ENCODE measurements around the gene FAM240A. TPM values are rescaled to one million over a fixed set of nuclear protein-coding genes. Genes with fewer than 3 reads are reported as not detected.

Gene FAM240A
- total RNA-seq, 1 donor from 2014 or later: not detected

GRCh38 chr3:46673151-46674030 is 61.1 kb downstream of the FAM240A start:
- DNase-seq (ENCODE audit: low read depth in 2 of 2): no peak

- no peak for DNase-seq (ENCODE audit: low read depth in 2 of 2)
These were observed 61.9 kb downstream of the FAM240A start for GRCh38 chr3:46674031-46674845.

GRCh38 chr3:46675426-46675825 is 63.1 kb downstream of the FAM240A start:
- DNase-seq (ENCODE audit: low read depth in 2 of 2): no peak

Other genes starting within 250 kb of the FAM240A start
- not detected in 2 replicates for gene CCR5, start 241.6 kb upstream of the FAM240A start, total RNA-seq
- 0.40 and 2.6 TPM in 2 replicates for gene CCRL2, start 205.3 kb upstream of the FAM240A start, total RNA-seq
- gene LTF, start 147.6 kb upstream of the FAM240A start, total RNA-seq: under 0.01 and 0.22 TPM in 2 replicates
- gene RTP3, start 114.5 kb upstream of the FAM240A start, total RNA-seq: not detected in 2 replicates
- gene LRRC2, start 46.2 kb upstream of the FAM240A start, total RNA-seq: under 0.01 TPM in 2 replicates
- gene ALS2CL, start 81.2 kb downstream of the FAM240A start, total RNA-seq: 3.7 and 5.8 TPM in 2 replicates
- gene TMIE, start 88.9 kb downstream of the FAM240A start, total RNA-seq: under 0.01 TPM in 1 of 2 replicates, not detected in the other
- not detected in 2 replicates for gene PRSS50, start 105.3 kb downstream of the FAM240A start, total RNA-seq

Measured in lung microvascular endothelial cell (primary cell).